WTC11 (cell line): ENCODE results near the gene CERS1. TPM values are rescaled to one million over a fixed set of nuclear protein-coding genes. Genes with fewer than 3 reads are reported as not detected.
A peak's percentile ranks its signal among the peaks of the same experiment; 100 is the strongest.

ENCODE experiments used
- ATAC-seq: fragments of 200-7000 bp; cut with Tn5 transposase; 2 replicates; pipeline ENCODE4 v1.10.0; 2021; ENCODE audit warnings: mild to moderate bottlenecking, moderate library complexity
- CTCF ChIA-PET: fragments of 300-600 bp; sonication (Branson Sonifier 250); formaldehyde crosslinking; loops from one replicate; lab custom pipeline; 2021; ENCODE audit warnings: antibody characterized with exemption; lab: Charles Lee
- POLR2A ChIA-PET: fragments of 350-600 bp; sonication (Branson Sonifier 250); formaldehyde crosslinking; loops from one replicate; lab custom pipeline; 2021; ENCODE audit warnings: antibody characterized with exemption; lab: Charles Lee
- DNase-seq: peaks from one replicate; pipeline ENCODE4 v3.0.0; 2021; ENCODE audit warnings: low spot score
- H3K27ac Mint-ChIP-seq: 2 replicates; pipeline ENCODE4 v1.8.0; 2021; ENCODE audit warnings: mixed read lengths
- H3K27me3 Mint-ChIP-seq: 2 replicates; pipeline ENCODE4 v1.8.0; 2021; ENCODE audit warnings: low read depth, mild to moderate bottlenecking, moderate library complexity, mixed read lengths
- H3K36me3 Mint-ChIP-seq: 2 replicates; pipeline ENCODE4 v1.8.0; 2021; ENCODE audit warnings: mixed read lengths
- H3K4me1 Mint-ChIP-seq: 2 replicates; pipeline ENCODE4 v1.8.0; 2022; ENCODE audit warnings: mixed read lengths
- H3K4me3 Mint-ChIP-seq: 2 replicates; pipeline ENCODE4 v1.8.0; 2021; ENCODE audit warnings: mild to moderate bottlenecking, moderate library complexity, mixed read lengths
- H3K9me3 Mint-ChIP-seq: 2 replicates; pipeline ENCODE4 v1.8.0; 2021; ENCODE audit warnings: mixed read lengths
- ARID4B ChIP-seq: sonication (generic); formaldehyde crosslinking; IDR thresholded peaks from 2 replicates; pipeline ENCODE4 v1.8.0; 2023; ENCODE audit warnings: missing genetic modification reagents, mild to moderate bottlenecking, borderline replicate concordance
- ESRRA ChIP-seq: sonication (generic); formaldehyde crosslinking; IDR thresholded peaks from 2 replicates; pipeline ENCODE4 v1.8.1; 2022; ENCODE audit warnings: mild to moderate bottlenecking, missing genetic modification reagents, borderline replicate concordance
- FOXK1 ChIP-seq: sonication (generic); formaldehyde crosslinking; IDR thresholded peaks from 2 replicates; pipeline ENCODE4 v1.8.0; 2022; ENCODE audit warnings: mild to moderate bottlenecking, moderate library complexity, missing genetic modification reagents
- GTF2I ChIP-seq: fragments of 250-450 bp; sonication (Bioruptor Pico); conservative IDR thresholded peaks from 2 replicates; pipeline ENCODE4 v1.4.0; 2021; ENCODE audit warnings: mild to moderate bottlenecking
- MXD4 ChIP-seq: fragments of 250-450 bp; sonication (Bioruptor Pico); IDR thresholded peaks from 2 replicates; pipeline ENCODE4 v1.8.0; 2021; ENCODE audit warnings: mild to moderate bottlenecking, moderate library complexity, borderline replicate concordance
- MYBL2 ChIP-seq: sonication (generic); formaldehyde crosslinking; IDR thresholded peaks from 2 replicates; pipeline ENCODE4 v1.8.1; 2023; ENCODE audit warnings: mild to moderate bottlenecking, moderate library complexity, missing genetic modification reagents
- NFE2L1 ChIP-seq: sonication (generic); formaldehyde crosslinking; IDR thresholded peaks from 2 replicates; pipeline ENCODE4 v1.8.1; 2023; ENCODE audit warnings: missing genetic modification reagents
- PRDM15 ChIP-seq: sonication (generic); formaldehyde crosslinking; IDR thresholded peaks from 2 replicates; pipeline ENCODE4 v1.8.0; 2022; ENCODE audit warnings: missing genetic modification reagents
- SMAD4 ChIP-seq: sonication (generic); formaldehyde crosslinking; IDR thresholded peaks from 2 replicates; pipeline ENCODE4 v1.8.0; 2022; ENCODE audit warnings: mild to moderate bottlenecking, missing genetic modification reagents
- USF1 ChIP-seq: sonication (generic); formaldehyde crosslinking; IDR thresholded peaks from 2 replicates; pipeline ENCODE4 v1.8.0; 2022; ENCODE audit warnings: mild to moderate bottlenecking, missing genetic modification reagents
- ZBTB21 ChIP-seq: sonication (generic); formaldehyde crosslinking; IDR thresholded peaks from 2 replicates; pipeline ENCODE4 v1.8.1; 2023; ENCODE audit warnings: mild to moderate bottlenecking, missing genetic modification reagents, borderline replicate concordance
- ZNF121 ChIP-seq: sonication (generic); formaldehyde crosslinking; IDR thresholded peaks from 2 replicates; pipeline ENCODE4 v1.8.0; 2023; ENCODE audit warnings: missing genetic modification reagents
- ZNF263 ChIP-seq: sonication (generic); formaldehyde crosslinking; IDR thresholded peaks from 2 replicates; pipeline ENCODE4 v1.8.1; 2022; ENCODE audit warnings: low read depth, mild to moderate bottlenecking, moderate library complexity, missing genetic modification reagents
- ZNF317 ChIP-seq: sonication (generic); formaldehyde crosslinking; IDR thresholded peaks from 2 replicates; pipeline ENCODE4 v1.8.1; 2023; ENCODE audit warnings: low read depth, mild to moderate bottlenecking, moderate library complexity, missing genetic modification reagents, borderline replicate concordance
- ZNF512 ChIP-seq: sonication (generic); formaldehyde crosslinking; IDR thresholded peaks from 2 replicates; pipeline ENCODE4 v1.8.1; 2022; ENCODE audit warnings: missing genetic modification reagents, borderline replicate concordance
- ZNF532 ChIP-seq: fragments of 250-450 bp; sonication (Bioruptor Pico); IDR thresholded peaks from 2 replicates; pipeline ENCODE4 v1.9.0; 2021; ENCODE audit warnings: mild to moderate bottlenecking, borderline replicate concordance
- ZNF671 ChIP-seq: fragments of 250-450 bp; sonication (Bioruptor Pico); IDR thresholded peaks from 2 replicates; pipeline ENCODE4 v1.8.0; 2021; ENCODE audit warnings: mild to moderate bottlenecking
- total RNA-seq: library from RNA; stranded (reverse); gene quantifications from 3 replicates; pipeline ENCODE4 v1.2.3, GENCODE V29; 2021

The CERS1 gene
- total RNA-seq, 1 experiment from 2014 or later: 14.7 TPM

- TF ChIP-seq MXD4: no peak
- no peak for TF ChIP-seq SMAD4 (CRISPR knock-in tag)
These were observed 26.4 kb upstream of the CERS1 start (continued) for GRCh38 chr19:18922228-18922985.

- TF ChIP-seq FOXK1 (CRISPR knock-in tag) (no peak), PRDM15 (CRISPR knock-in tag) (no peak), ZNF532 (CRISPR knock-in tag) (no peak)
- no peak overlapping the region for H3K27ac Mint-ChIP-seq
- ATAC-seq (no peak), DNase-seq (no peak)
- H3K36me3 Mint-ChIP-seq: peaks cover 25% of the 10 kb centered on the region
- H3K9me3 Mint-ChIP-seq: no peaks in the 10 kb centered on the region
- H3K4me1 Mint-ChIP-seq: peaks cover 10% of the 10 kb centered on the region
- peak overlapping the region; percentile 99 for H3K4me3 Mint-ChIP-seq
- POLR2A ChIA-PET: no interaction called here
- no peaks in the 10 kb centered on the region; the same call in 1 of the 2 replicates for H3K27me3 Mint-ChIP-seq
- CTCF ChIA-PET: no interaction called here
These were observed 25.6 kb upstream of the CERS1 start for GRCh38 chr19:18921593-18921992.

- CTCF ChIA-PET: interaction anchor here (0.6 to 1.5 kb wide), 2 partner anchors 15 to 400 kb away, joined by 3 to 5 read pairs; no protein-coding TSS in a partner anchor
- TF ChIP-seq ZNF671: no peak
- no peak for TF ChIP-seq ZNF263
- no peak for TF ChIP-seq MXD4
- TF ChIP-seq ZNF317: no peak
- no peak for TF ChIP-seq ESRRA (CRISPR knock-in tag)
- no peak for TF ChIP-seq GTF2I (CRISPR knock-in tag)
- TF ChIP-seq ZNF512: no peak
- no peak for TF ChIP-seq ZNF121 (CRISPR knock-in tag)
- TF ChIP-seq ZBTB21: no peak
- no peak for TF ChIP-seq ARID4B (CRISPR knock-in tag)
- TF ChIP-seq MYBL2 (CRISPR knock-in tag): no peak
- TF ChIP-seq NFE2L1 (CRISPR knock-in tag): no peak
- TF ChIP-seq USF1: no peak
These were observed 24.4 kb upstream of the CERS1 start for GRCh38 chr19:18920400-18920799.

More at GRCh38 chr19:18920400-18920799, 24.4 kb upstream of the CERS1 start:
- Mint-ChIP-seq H3K9me3 (no peaks in the 10 kb centered on the region), H3K4me3 (peak overlapping the region; percentile 99), H3K4me1 (peaks cover 10% of the 10 kb centered on the region), H3K36me3 (peaks cover 23% of the 10 kb centered on the region), H3K27ac (no peak overlapping the region), H3K27me3 (no peaks in the 10 kb centered on the region; the same call in 1 of the 2 replicates)
- ATAC-seq (no peak), DNase-seq (no peak)
- POLR2A ChIA-PET: interaction anchor here (1.2 kb wide), 1 partner anchor 12 kb away, joined by 5 read pairs; no protein-coding TSS in a partner anchor
